ENCODE results near the gene HSD17B1. TPM values are rescaled to one million over a fixed set of nuclear protein-coding genes. Genes with fewer than 3 reads are reported as not detected.

The HSD17B1 gene
- total and polyA plus RNA-seq, 2 of the 13 experiments (the other 11 are each of a cell fraction or from before 2014, with no cell fraction given): 0.54 to 0.93 TPM

DNA sequence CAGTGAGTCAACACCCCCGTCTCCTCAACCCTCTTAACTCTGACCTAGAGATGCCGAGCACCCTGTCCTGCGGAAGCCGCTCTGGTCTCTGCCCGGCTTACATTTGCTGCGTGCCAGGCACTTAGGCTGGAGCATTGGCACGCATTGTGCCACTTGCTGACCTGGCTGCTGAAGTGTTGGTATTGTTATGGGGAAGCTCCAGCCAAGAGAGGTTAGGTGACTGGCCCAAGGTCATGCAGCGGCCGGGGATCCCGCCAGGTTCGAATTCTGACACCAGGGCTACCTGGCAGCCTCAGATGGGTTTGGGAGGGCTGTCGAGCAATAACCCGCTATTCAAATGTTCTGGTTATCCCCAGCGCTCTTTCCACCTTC is 5.0 kb upstream of the HSD17B1 start:
- Histone ChIP-seq H3K79me2 (ENCODE audit: insufficient read depth, low read length) (peaks cover under 1% of the 10 kb centered on the region), H3K27me3 (ENCODE audit: control insufficient read depth in 1 of 2, insufficient read depth in 2 of 2, low read length in 2 of 2) (no peaks in the 10 kb centered on the region), H3K36me3 (replicated peaks in 1 of 2; ENCODE audit: control insufficient read depth in 1 of 2, insufficient read depth in 2 of 2, low read length in 2 of 2) (peaks cover 0 to 12% of the 10 kb centered on the region in 2 experiments; a peak in 3 of 5 replicates), H2AFZ (ENCODE audit: low read length) (no peak overlapping the region), H3K4me1 (ENCODE audit: insufficient read depth, low read length) (peaks cover 65% of the 10 kb centered on the region), H4K20me1 (ENCODE audit: insufficient read depth, low read length) (no peaks in the 10 kb centered on the region), H3K4me2 (ENCODE audit: low read depth, low read length) (no peak overlapping the region), H3K9ac (ENCODE audit: insufficient read depth, low read depth, low read length) (no peak overlapping the region), H3K9me3 (ENCODE audit: low read length) (no peaks in the 10 kb centered on the region), H3K27ac (ENCODE audit: extremely low read length, insufficient read depth, low read length) (no peak overlapping the region), H3K4me3 (replicated peaks in 1 of 3; ENCODE audit: insufficient read depth in 1 of 3, low read depth in 2 of 3, low read length in 3 of 3) (no peak overlapping the region)
- no peak for FAIRE-seq
- 95% methylated on average over 10 of the region's 14 CpGs for WGBS (ENCODE audit: low lambda C conversion rate)
- BruUV-seq (replicated peaks): no TSS peak
- ChIA-PET POLR2A (interaction anchor here (6.1 kb wide), 1 partner anchor 11 kb away, joined by 45 read pairs; the partner anchor contains the start of gene NAGLU), CTCF (ENCODE audit: low intra/inter-chr PET ratio, low total read pairs) (no interaction called here)
- TF ChIP-seq CREB1 (IDR thresholded peaks at IDR 0.05) (no peak), CREB1 (CRISPR knock-in tag; IDR thresholded peaks at IDR 0.05) (no peak), POLR2AphosphoS5 (IDR thresholded peaks at IDR 0.05; ENCODE audit: low read depth, low read length) (0 out of 2 replicates have a peak, but pooled peaks have one; percentile 9), TP53 (CRISPR knock-in tag; conservative IDR thresholded peaks at IDR 0.05) (no peak)
- TF ChIP-seq, protein P1, sequence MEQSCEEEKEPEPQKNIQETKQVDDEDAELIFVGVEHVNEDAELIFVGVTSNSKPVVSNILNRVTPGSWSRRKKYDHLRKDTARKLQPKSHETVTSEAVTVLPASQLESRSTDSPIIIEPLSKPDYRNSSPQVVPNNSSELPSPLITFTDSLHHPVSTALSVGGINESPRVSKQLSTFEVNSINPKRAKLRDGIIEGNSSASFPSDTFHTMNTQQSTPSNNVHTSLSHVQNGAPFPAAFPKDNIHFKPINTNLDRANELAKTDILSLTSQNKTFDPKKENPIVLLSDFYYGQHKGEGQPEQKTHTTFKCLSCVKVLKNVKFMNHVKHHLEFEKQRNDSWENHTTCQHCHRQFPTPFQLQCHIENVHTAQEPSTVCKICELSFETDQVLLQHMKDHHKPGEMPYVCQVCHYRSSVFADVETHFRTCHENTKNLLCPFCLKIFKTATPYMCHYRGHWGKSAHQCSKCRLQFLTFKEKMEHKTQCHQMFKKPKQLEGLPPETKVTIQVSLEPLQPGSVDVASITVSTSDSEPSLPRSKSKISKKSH (CRISPR knock-in tag; IDR thresholded peaks at IDR 0.05; ENCODE audit: borderline replicate concordance): peak; percentile 55; the same call in 1 of the 2 replicates
- TF ChIP-seq, protein P2, sequence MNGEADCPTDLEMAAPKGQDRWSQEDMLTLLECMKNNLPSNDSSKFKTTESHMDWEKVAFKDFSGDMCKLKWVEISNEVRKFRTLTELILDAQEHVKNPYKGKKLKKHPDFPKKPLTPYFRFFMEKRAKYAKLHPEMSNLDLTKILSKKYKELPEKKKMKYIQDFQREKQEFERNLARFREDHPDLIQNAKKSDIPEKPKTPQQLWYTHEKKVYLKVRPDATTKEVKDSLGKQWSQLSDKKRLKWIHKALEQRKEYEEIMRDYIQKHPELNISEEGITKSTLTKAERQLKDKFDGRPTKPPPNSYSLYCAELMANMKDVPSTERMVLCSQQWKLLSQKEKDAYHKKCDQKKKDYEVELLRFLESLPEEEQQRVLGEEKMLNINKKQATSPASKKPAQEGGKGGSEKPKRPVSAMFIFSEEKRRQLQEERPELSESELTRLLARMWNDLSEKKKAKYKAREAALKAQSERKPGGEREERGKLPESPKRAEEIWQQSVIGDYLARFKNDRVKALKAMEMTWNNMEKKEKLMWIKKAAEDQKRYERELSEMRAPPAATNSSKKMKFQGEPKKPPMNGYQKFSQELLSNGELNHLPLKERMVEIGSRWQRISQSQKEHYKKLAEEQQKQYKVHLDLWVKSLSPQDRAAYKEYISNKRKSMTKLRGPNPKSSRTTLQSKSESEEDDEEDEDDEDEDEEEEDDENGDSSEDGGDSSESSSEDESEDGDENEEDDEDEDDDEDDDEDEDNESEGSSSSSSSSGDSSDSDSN (CRISPR knock-in tag; IDR thresholded peaks at IDR 0.05): 0 out of 2 replicates have a peak, but pooled peaks have one; percentile 3
- TF ChIP-seq, protein P3, sequence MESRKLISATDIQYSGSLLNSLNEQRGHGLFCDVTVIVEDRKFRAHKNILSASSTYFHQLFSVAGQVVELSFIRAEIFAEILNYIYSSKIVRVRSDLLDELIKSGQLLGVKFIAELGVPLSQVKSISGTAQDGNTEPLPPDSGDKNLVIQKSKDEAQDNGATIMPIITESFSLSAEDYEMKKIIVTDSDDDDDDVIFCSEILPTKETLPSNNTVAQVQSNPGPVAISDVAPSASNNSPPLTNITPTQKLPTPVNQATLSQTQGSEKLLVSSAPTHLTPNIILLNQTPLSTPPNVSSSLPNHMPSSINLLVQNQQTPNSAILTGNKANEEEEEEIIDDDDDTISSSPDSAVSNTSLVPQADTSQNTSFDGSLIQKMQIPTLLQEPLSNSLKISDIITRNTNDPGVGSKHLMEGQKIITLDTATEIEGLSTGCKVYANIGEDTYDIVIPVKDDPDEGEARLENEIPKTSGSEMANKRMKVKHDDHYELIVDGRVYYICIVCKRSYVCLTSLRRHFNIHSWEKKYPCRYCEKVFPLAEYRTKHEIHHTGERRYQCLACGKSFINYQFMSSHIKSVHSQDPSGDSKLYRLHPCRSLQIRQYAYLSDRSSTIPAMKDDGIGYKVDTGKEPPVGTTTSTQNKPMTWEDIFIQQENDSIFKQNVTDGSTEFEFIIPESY (CRISPR knock-in tag; IDR thresholded peaks at IDR 0.05): peak; percentile 73
- no peak for ATAC-seq
- in situ Hi-C loops (cut with HindIII; ENCODE audit: extremely low pct_ligation_motif_present, low pct_unique_long_range_greater_than_20kb): no loop called here
- intact Hi-C loops (cut with micrococcal nuclease; ENCODE audit: unreplicated experiment): no loop called here
- DNase-seq (ENCODE audit: low spot score): no peak
